ENCODE results near the gene KRTAP29-1.
A peak's percentile ranks its signal among the peaks of the same experiment; 100 is the strongest.

KRTAP29-1 gene

DNA sequence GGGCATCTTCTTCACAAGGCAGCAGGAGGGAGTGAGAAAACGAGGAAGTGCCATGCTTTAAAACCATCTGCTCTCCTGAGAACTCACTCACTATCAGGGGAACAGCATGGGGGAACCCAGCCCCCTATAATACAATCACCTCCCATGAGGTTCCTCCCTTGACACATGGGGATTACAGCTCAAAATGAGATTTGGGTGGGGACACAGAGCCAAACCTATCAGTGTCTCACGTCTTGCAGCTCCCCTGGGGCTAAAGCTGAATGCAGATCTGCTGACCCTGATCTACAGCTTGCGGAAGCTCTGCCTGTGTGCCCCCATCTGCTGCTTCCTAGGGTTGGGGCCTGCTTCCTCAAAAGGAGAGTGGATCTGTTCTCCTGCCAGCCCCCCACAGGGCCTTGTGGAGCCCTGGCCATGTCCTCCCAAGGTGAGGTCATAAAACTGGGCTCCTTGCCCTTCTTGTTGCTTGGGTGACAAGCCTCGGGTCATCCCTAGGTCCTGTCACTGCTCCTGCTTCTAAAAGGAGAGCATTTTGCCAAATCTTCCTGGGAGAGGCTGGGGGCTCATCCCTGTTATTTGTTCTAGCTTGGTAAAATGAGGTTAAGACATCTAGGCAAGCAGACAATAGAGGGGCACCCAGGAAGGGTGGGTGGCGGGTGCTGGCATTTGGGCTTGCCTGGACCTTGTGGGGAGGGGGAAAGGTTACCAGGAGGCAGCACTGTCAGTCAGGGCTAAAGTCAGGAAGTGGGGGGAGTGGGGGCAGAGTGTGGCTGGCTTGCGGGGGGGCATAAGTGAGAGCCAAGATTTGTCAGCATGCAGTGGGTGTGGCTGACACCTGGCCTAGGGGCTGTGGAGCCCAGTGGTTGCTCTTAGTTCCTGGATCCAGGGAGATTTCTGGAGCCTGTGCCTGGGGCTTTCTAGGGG, 32.0 kb upstream of the KRTAP29-1 start:
- H3K4me3 ChIP-seq (ENCODE audit: low read depth, low read length): no peak overlapping the region
- in situ Hi-C loops (cut with HindIII; ENCODE audit: low sequenced_read_pairs): no loop called here
- no peak for DNase-seq (ENCODE audit: low read depth)
- TF ChIP-seq, protein P1, sequence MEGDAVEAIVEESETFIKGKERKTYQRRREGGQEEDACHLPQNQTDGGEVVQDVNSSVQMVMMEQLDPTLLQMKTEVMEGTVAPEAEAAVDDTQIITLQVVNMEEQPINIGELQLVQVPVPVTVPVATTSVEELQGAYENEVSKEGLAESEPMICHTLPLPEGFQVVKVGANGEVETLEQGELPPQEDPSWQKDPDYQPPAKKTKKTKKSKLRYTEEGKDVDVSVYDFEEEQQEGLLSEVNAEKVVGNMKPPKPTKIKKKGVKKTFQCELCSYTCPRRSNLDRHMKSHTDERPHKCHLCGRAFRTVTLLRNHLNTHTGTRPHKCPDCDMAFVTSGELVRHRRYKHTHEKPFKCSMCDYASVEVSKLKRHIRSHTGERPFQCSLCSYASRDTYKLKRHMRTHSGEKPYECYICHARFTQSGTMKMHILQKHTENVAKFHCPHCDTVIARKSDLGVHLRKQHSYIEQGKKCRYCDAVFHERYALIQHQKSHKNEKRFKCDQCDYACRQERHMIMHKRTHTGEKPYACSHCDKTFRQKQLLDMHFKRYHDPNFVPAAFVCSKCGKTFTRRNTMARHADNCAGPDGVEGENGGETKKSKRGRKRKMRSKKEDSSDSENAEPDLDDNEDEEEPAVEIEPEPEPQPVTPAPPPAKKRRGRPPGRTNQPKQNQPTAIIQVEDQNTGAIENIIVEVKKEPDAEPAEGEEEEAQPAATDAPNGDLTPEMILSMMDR (IDR thresholded peaks at IDR 0.05; ENCODE audit: low read depth, low read length, missing control alignments): no peak

DNA sequence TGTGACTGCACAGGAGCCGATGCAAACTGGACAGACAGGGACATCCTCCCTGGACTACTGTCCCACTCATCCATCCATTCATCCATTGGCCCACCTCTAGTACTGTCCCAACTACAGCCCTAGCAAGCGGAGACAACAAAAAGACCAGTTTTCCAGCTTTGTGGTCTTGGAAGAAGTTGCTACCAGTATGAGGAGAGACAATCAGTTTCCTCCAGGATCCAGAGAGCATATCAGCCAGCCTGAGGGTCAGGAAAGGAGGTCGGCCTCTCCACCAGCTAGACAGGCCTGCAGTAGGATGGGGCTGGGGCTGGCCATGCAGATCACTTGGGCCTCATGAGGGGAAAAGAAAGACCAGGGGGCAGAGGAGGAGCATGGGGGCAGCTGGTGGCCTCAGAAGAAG, 31.2 kb upstream of the KRTAP29-1 start:
- no peak for DNase-seq (ENCODE audit: low read depth)
- in situ Hi-C loops (cut with HindIII; ENCODE audit: low sequenced_read_pairs): no loop called here
- TF ChIP-seq, protein P1 (IDR thresholded peaks at IDR 0.05; ENCODE audit: low read depth, low read length, missing control alignments): no peak
- no peak overlapping the region for H3K4me3 ChIP-seq (ENCODE audit: low read depth, low read length)

DNA sequence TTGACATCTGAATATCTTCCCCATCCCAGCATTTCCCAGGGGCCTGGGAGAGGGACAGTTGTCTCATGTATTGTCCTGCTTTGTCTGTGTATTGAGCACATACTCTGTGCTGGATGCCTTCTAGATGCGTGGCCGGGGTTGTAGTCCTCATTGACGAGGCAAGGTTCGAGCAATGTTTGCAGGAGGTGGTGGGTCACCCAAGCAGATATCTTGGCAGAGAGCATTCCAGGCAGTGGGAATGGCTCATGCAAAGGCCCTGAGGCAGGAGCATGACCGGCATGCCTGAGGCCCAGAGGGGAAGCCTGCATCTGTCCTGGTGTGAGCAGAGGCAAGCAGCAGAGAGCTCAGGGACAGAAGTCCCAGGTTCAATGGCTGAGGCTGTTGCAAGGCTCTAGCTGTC, 30.4 kb upstream of the KRTAP29-1 start:
- DNase-seq (ENCODE audit: low read depth): no peak
- in situ Hi-C loops (cut with HindIII; ENCODE audit: low sequenced_read_pairs): no loop called here
- TF ChIP-seq, protein P1 (IDR thresholded peaks at IDR 0.05; ENCODE audit: low read depth, low read length, missing control alignments): no peak
- H3K4me3 ChIP-seq (ENCODE audit: low read depth, low read length): no peak overlapping the region

DNA sequence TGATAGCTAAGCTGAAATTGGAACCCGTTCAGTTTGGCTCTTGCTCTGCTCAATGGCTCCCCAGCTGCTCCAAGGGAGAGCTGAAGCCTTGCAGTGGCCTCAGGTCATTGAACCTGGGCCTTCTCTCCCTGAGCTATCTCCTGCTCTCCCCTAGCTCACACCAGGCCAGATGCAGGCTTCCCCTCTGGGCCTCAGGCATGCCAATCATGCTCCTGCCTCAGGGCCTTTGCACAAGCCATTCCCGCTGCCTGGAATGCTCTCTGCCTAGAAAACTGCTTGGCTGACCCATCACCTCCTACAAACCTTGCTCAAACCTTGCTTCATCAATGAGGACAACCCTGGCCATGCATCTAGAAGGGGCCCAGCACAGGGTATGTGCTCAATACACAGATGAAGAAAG, 29.6 kb upstream of the KRTAP29-1 start:
- TF ChIP-seq, protein P1 (IDR thresholded peaks at IDR 0.05; ENCODE audit: low read depth, low read length, missing control alignments): no peak
- no peak overlapping the region for H3K4me3 ChIP-seq (ENCODE audit: low read depth, low read length)
- in situ Hi-C loops (cut with HindIII; ENCODE audit: low sequenced_read_pairs): no loop called here
- DNase-seq (ENCODE audit: low read depth): no peak

DNA sequence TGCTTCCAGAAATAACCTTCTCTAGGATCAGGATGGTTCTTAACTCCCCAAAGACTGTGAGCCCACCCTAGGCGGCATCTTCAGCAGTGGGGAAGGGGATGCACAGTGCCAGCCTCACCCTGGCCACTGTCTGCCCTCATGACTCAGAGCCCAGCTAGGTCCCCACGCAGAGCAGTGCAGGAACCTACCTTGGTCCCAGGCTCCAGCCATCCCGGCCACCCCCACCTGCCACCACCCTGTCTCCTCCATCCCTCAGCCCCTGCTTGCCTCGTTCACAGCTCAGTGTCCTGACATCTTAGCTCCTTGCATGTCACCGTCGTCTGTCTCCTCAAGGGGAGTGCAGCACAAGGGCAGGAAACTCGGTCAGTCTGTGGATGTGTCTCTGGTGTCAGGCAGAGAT, 29.0 kb upstream of the KRTAP29-1 start:
- TF ChIP-seq, protein P1 (IDR thresholded peaks at IDR 0.05; ENCODE audit: low read depth, low read length, missing control alignments): no peak
- H3K4me3 ChIP-seq (ENCODE audit: low read depth, low read length): no peak overlapping the region
- no peak for DNase-seq (ENCODE audit: low read depth)
- in situ Hi-C loops (cut with HindIII; ENCODE audit: low sequenced_read_pairs): no loop called here

DNA sequence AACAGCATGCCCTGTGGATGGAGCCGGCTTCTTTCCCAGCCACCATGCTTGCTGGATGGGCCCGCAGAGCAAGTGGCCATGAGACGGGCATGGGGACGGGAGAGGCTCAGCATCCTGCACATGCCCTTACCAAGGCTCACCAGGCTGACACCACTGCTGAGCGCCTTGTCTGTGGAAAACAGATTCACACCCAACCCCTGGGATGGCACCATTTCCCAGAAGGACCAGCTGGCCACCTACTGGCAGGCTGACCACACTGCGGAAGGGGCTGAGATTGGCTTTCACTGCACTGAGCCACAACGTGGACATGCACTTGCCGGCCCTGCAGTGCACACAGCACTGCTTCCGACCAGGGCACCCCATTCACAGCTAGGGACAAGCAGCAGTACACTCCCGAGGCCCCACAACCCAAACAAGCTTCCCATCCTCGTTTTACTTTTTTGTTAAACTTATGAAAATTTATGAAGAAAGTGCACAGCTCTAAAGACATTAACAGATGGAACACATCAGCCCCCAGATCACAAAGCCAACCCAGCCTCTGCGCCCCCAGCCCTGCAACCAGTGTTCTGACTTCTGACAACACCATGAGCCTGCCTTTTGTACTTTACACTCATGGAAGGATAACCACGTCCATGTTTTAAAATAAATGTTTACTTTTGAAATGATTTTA, 26.8 kb upstream of the KRTAP29-1 start:
- in situ Hi-C loops (cut with HindIII; ENCODE audit: low sequenced_read_pairs): no loop called here
- no peak overlapping the region for H3K4me3 ChIP-seq (ENCODE audit: low read depth, low read length)
- DNase-seq (ENCODE audit: low read depth): no peak
- TF ChIP-seq, protein P1 (IDR thresholded peaks at IDR 0.05; ENCODE audit: low read depth, low read length, missing control alignments): peak; percentile 85
